HCT116 (cell line): ENCODE measurements around the gene ZNF546. TPM values are rescaled to one million over a fixed set of nuclear protein-coding genes. Genes with fewer than 3 reads are reported as not detected.

Source experiments
- ATAC-seq: fragments of 200-7000 bp; cut with Tn5 transposase; 2 replicates; pipeline ENCODE4 v1.9.1; 2020; ENCODE audit warnings: mild to moderate bottlenecking, moderate library complexity
- BruUV-seq: library from RNA; stranded (reverse); fragments of 400-500 nt; replicated peaks from 2 replicates; lab custom pipeline; 2021; lab: Mats Ljungman, UMichigan
- CTCF ChIA-PET: fragments of 300-600 bp; sonication (Branson Sonifier 250); formaldehyde crosslinking; loops from one replicate; lab custom pipeline; 2021; ENCODE audit warnings: antibody characterized with exemption; lab: Charles Lee
- POLR2A ChIA-PET: fragments of 300-600, 350-600 bp; sonication (Branson Sonifier 250); formaldehyde crosslinking; loops from one replicate; lab custom pipeline; 2021; ENCODE audit warnings: antibody characterized with exemption; lab: Charles Lee
- RAD21 ChIA-PET, 2 experiments: fragments of 300-600 bp; sonication (Branson Sonifier 250); formaldehyde crosslinking; loops; one replicate each; lab custom pipeline; 2023; ENCODE audit warnings: low total read pairs in 2 of 2; ENCODE audit not compliant: uncharacterized antibody in 2 of 2, unreplicated experiment in 2 of 2, low non-redundant PET in 1 of 2; lab: Charles Lee
- DNase-seq: peaks from one replicate; pipeline ENCODE4 v3.0.0-alpha.2; 2010; ENCODE audit warnings: low read depth, low spot score
- H2AFZ ChIP-seq: fragments of 200-600 bp; shearing (Covaris generic), sonication (generic); 2 replicates; pipeline ENCODE4 v1.6.1; 2017; ENCODE audit warnings: low read depth, mixed run types, mixed read lengths, antibody characterized with exemption, low read length; ENCODE audit not compliant: poor library complexity, severe bottlenecking
- H3K27ac ChIP-seq: 2 replicates; pipeline ENCODE4 v1.5.1; 2012; ENCODE audit warnings: low read depth, low read length
- H3K27me3 ChIP-seq: fragments of 200-600 bp; sonication (generic); 2 replicates; pipeline ENCODE4 v1.6.1; 2016; ENCODE audit warnings: mixed run types, low read length, mixed read lengths; ENCODE audit not compliant: insufficient read depth
- H3K36me3 ChIP-seq, 2 experiments: fragments of 200-500 bp in 1 of 2; fragments of 200-600 bp in 1 of 2; sonication (Bioruptor generic) in 1 of 2; sonication (generic) in 1 of 2; 2 replicates each; pipeline versions ENCODE4 v1.5.1 to v1.6.1; 2014 to 2016; ENCODE audit warnings: low read length in 2 of 2, inconsistent platforms in 1 of 2, mixed read lengths in 1 of 2, mixed run types in 1 of 2; ENCODE audit not compliant: insufficient read depth in 2 of 2, control insufficient read depth in 1 of 2
- H3K4me1 ChIP-seq, 2 experiments: fragments of 200-600 bp in 1 of 2; sonication (generic) in 1 of 2; 2 replicates each; pipeline versions ENCODE4 v1.5.1 to v1.6.1; 2012 to 2017; ENCODE audit warnings: low read length in 2 of 2, inconsistent platforms in 1 of 2, mild to moderate bottlenecking in 1 of 2, mixed read lengths in 1 of 2, mixed run types in 1 of 2, moderate library complexity in 1 of 2; ENCODE audit not compliant: insufficient read depth in 2 of 2, control insufficient read depth in 1 of 2
- H3K4me2 ChIP-seq: fragments of 200-600 bp; sonication (generic); 2 replicates; pipeline ENCODE4 v1.6.1; 2017; ENCODE audit warnings: mixed run types, low read length, mixed read lengths
- H3K4me3 ChIP-seq, 2 experiments: fragments of 200-600 bp in 1 of 2; sonication (generic) in 1 of 2; replicated peaks in 1 of 2; 2 replicates each; pipeline ENCODE4 v1.5.1; 2011 to 2016; ENCODE audit warnings: low read length in 2 of 2, control low read depth in 1 of 2, low read depth in 1 of 2, mild to moderate bottlenecking in 1 of 2, mixed read lengths in 1 of 2, mixed run types in 1 of 2
- H3K79me2 ChIP-seq: fragments of 200-600 bp; sonication (generic); 2 replicates; pipeline ENCODE4 v1.6.1; 2017; ENCODE audit warnings: mild to moderate bottlenecking, mixed run types, low read length, moderate library complexity, mixed read lengths; ENCODE audit not compliant: insufficient read depth
- H3K9ac ChIP-seq: fragments of 200-600 bp; sonication (generic); 2 replicates; pipeline ENCODE4 v1.6.1; 2016; ENCODE audit warnings: low read length, mixed read lengths
- H3K9me2 ChIP-seq: fragments of 200-600 bp; sonication (generic), shearing (Covaris generic); 2 replicates; pipeline ENCODE4 v1.6.1; 2017; ENCODE audit warnings: mixed run types, mild to moderate bottlenecking, moderate library complexity; ENCODE audit not compliant: insufficient read depth
- H3K9me3 ChIP-seq, 2 experiments: fragments of 200-500 bp in 1 of 2; fragments of 200-600 bp in 1 of 2; sonication (Bioruptor generic) in 1 of 2; sonication (generic) in 1 of 2; 2 replicates each; pipeline ENCODE4 v1.6.1; 2014 to 2017; ENCODE audit warnings: low read length in 2 of 2, mixed read lengths in 2 of 2, inconsistent platforms in 1 of 2, low read depth in 1 of 2, mild to moderate bottlenecking in 1 of 2, mixed run types in 1 of 2, moderate library complexity in 1 of 2; ENCODE audit not compliant: control insufficient read depth in 1 of 2, insufficient read depth in 1 of 2
- H4K20me1 ChIP-seq: fragments of 200-600 bp; sonication (generic), shearing (Covaris generic); 2 replicates; pipeline ENCODE4 v1.6.1; 2017; ENCODE audit warnings: mixed run types, mild to moderate bottlenecking, moderate library complexity; ENCODE audit not compliant: insufficient read depth
- CBX3 ChIP-seq: IDR thresholded peaks from 2 replicates; pipeline ENCODE4 v1.6.1; 2012; ENCODE audit warnings: low read depth
- CEBPB ChIP-seq: IDR thresholded peaks from 2 replicates; pipeline ENCODE4 v1.6.1; 2012; ENCODE audit warnings: low read depth
- ELF1 ChIP-seq: IDR thresholded peaks from 2 replicates; pipeline ENCODE4 v1.6.1; 2012; ENCODE audit warnings: low read depth, borderline replicate concordance
- EZH2 ChIP-seq: fragments of 200-600 bp; sonication (generic); IDR thresholded peaks from 2 replicates; pipeline ENCODE4 v1.6.1; 2017; ENCODE audit warnings: antibody characterized with exemption, mixed run types
- JUND ChIP-seq: IDR thresholded peaks from 2 replicates; pipeline ENCODE4 v1.6.1; 2012
- POLR2A ChIP-seq: IDR thresholded peaks from 2 replicates; pipeline ENCODE4 v1.7.0; 2011; ENCODE audit warnings: borderline replicate concordance; ENCODE audit not compliant: insufficient read depth, insufficient read length; ENCODE audit errors: extremely low read depth
- POLR2AphosphoS5 ChIP-seq: IDR thresholded peaks from 2 replicates; pipeline ENCODE4 v1.6.1; 2011; ENCODE audit warnings: mild to moderate bottlenecking, low read depth, low read length, moderate library complexity
- RAD21 ChIP-seq: IDR thresholded peaks from 2 replicates; pipeline ENCODE4 v1.6.1; 2012; ENCODE audit warnings: low read depth, mild to moderate bottlenecking
- SIN3A ChIP-seq: IDR thresholded peaks from 2 replicates; pipeline ENCODE4 v1.6.1; 2012; ENCODE audit warnings: low read depth
- SRF ChIP-seq: IDR thresholded peaks from 2 replicates; pipeline ENCODE4 v1.6.1; 2012; ENCODE audit warnings: low read depth
- TCF7L2 ChIP-seq: IDR thresholded peaks from 2 replicates; pipeline ENCODE4 v1.7.0; 2011; ENCODE audit warnings: borderline replicate concordance, inconsistent platforms; ENCODE audit not compliant: insufficient read depth, insufficient read length; ENCODE audit errors: extremely low read depth
- YY1 ChIP-seq: IDR thresholded peaks from 2 replicates; pipeline ENCODE4 v1.6.1; 2011; ENCODE audit warnings: low read length, low read depth, moderate library complexity, mild to moderate bottlenecking; ENCODE audit not compliant: insufficient replicate concordance; ENCODE audit errors: extremely low read depth
- ZFX ChIP-seq: fragments of 450-650 bp; IDR thresholded peaks from 2 replicates; pipeline ENCODE4 v1.6.1; 2017
- ZNF274 ChIP-seq: fragments of 200-500 bp; sonication (Bioruptor generic); IDR thresholded peaks from 2 replicates; pipeline ENCODE4 v1.6.1; 2014; ENCODE audit warnings: mild to moderate bottlenecking, low read depth, low read length, inconsistent platforms
- intact Hi-C: fragments of 100-400 bp; cut with micrococcal nuclease; formaldehyde crosslinking; loops from 2 replicates; pipeline ENCODE4 v1.10.0; 2022
- total RNA-seq: library from RNA; stranded (reverse); gene quantifications from one replicate; pipeline ENCODE4 v1.2.1, GENCODE V29; 2021; ENCODE audit not compliant: unreplicated experiment
- TF ChIP-seq, protein P1 (sequence below): IDR thresholded peaks from 2 replicates; pipeline ENCODE4 v1.6.1; 2012
- TF ChIP-seq, protein P2 (sequence below): IDR thresholded peaks from 2 replicates; pipeline ENCODE4 v1.6.1; 2011; ENCODE audit warnings: mild to moderate bottlenecking, low read length, moderate library complexity; ENCODE audit not compliant: insufficient replicate concordance; ENCODE audit errors: extremely low read depth
- TF ChIP-seq, protein P3 (sequence below): IDR thresholded peaks from 2 replicates; pipeline ENCODE4 v1.6.1; 2012; ENCODE audit warnings: low read depth

The ZNF546 gene
- total RNA-seq, 1 experiment from 2014 or later: 0.64 TPM

DNA sequence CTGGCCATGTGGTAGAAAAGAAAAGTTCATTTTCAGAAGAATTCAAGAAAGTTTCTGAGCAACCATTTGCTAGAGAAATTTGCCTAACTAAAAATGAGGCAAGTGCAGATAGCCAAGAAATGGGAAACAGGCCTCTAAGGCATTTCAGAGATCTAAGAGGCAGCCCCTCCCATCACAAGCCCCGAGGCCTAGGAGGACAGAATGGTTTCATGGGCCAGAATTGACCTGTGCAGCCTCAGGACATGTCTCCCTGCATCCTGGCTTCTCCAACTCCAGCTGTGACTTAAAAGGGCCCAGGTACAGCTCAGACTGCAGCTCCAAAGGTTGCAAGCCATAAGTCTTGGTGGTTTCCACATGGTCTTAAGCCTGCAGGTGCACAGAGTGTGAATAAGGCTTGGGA is 3.3 kb upstream of the ZNF546 start:
- Histone ChIP-seq H3K4me2 (no peak overlapping the region), H4K20me1 (no peaks in the 10 kb centered on the region), H3K4me1 (peaks cover 0 to 11% of the 10 kb centered on the region in 2 experiments; a peak in 2 of 4 replicates), H3K27me3 (no peaks in the 10 kb centered on the region), H2AFZ (no peak overlapping the region), H3K9ac (no peak overlapping the region), H3K9me3 (peaks cover 4 to 6% of the 10 kb centered on the region in 2 experiments; a peak in 3 of 4 replicates), H3K36me3 (no peaks in the 10 kb centered on the region), H3K4me3 (no peak overlapping the region), H3K9me2 (no peaks in the 10 kb centered on the region), H3K27ac (no peak overlapping the region), H3K79me2 (peaks cover 26% of the 10 kb centered on the region)
- TF ChIP-seq CBX3 (no peak; the same call in 1 of the 2 replicates), SRF (no peak), YY1 (no peak), POLR2AphosphoS5 (no peak), ZFX (no peak), SIN3A (no peak), CEBPB (no peak), ELF1 (no peak), ZNF274 (no peak), JUND (no peak), TCF7L2 (no peak), EZH2 (no peak), POLR2A (no peak), RAD21 (no peak)
- TF ChIP-seq, protein P1, sequence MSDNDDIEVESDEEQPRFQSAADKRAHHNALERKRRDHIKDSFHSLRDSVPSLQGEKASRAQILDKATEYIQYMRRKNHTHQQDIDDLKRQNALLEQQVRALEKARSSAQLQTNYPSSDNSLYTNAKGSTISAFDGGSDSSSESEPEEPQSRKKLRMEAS: no peak
- TF ChIP-seq, protein P2, sequence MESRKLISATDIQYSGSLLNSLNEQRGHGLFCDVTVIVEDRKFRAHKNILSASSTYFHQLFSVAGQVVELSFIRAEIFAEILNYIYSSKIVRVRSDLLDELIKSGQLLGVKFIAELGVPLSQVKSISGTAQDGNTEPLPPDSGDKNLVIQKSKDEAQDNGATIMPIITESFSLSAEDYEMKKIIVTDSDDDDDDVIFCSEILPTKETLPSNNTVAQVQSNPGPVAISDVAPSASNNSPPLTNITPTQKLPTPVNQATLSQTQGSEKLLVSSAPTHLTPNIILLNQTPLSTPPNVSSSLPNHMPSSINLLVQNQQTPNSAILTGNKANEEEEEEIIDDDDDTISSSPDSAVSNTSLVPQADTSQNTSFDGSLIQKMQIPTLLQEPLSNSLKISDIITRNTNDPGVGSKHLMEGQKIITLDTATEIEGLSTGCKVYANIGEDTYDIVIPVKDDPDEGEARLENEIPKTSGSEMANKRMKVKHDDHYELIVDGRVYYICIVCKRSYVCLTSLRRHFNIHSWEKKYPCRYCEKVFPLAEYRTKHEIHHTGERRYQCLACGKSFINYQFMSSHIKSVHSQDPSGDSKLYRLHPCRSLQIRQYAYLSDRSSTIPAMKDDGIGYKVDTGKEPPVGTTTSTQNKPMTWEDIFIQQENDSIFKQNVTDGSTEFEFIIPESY: no peak
- TF ChIP-seq, protein P3, sequence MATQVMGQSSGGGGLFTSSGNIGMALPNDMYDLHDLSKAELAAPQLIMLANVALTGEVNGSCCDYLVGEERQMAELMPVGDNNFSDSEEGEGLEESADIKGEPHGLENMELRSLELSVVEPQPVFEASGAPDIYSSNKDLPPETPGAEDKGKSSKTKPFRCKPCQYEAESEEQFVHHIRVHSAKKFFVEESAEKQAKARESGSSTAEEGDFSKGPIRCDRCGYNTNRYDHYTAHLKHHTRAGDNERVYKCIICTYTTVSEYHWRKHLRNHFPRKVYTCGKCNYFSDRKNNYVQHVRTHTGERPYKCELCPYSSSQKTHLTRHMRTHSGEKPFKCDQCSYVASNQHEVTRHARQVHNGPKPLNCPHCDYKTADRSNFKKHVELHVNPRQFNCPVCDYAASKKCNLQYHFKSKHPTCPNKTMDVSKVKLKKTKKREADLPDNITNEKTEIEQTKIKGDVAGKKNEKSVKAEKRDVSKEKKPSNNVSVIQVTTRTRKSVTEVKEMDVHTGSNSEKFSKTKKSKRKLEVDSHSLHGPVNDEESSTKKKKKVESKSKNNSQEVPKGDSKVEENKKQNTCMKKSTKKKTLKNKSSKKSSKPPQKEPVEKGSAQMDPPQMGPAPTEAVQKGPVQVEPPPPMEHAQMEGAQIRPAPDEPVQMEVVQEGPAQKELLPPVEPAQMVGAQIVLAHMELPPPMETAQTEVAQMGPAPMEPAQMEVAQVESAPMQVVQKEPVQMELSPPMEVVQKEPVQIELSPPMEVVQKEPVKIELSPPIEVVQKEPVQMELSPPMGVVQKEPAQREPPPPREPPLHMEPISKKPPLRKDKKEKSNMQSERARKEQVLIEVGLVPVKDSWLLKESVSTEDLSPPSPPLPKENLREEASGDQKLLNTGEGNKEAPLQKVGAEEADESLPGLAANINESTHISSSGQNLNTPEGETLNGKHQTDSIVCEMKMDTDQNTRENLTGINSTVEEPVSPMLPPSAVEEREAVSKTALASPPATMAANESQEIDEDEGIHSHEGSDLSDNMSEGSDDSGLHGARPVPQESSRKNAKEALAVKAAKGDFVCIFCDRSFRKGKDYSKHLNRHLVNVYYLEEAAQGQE: no peak
- BruUV-seq: no TSS peak
- DNase-seq: no peak
- intact Hi-C loops: no loop called here
- no peak for ATAC-seq
- POLR2A ChIA-PET: no interaction called here
- CTCF ChIA-PET: no interaction called here
- RAD21 ChIA-PET: no interaction called here
